HG03342 (cell line): Measurements from ENCODE around the gene NGF.
"Not testable (repeated sequence)": the region's sequence is repeated elsewhere in the genome, so short reads cannot be mapped to it uniquely, and the experiment has no call there.

Experiments
- ATAC-seq: cut with Tn5 transposase; IDR thresholded peaks from one replicate; pipeline ENCODE4 v1.9.1; 2021; ENCODE audit warnings: mild to moderate bottlenecking, moderate library complexity; ENCODE audit not compliant: unreplicated experiment

The NGF gene

DNA sequence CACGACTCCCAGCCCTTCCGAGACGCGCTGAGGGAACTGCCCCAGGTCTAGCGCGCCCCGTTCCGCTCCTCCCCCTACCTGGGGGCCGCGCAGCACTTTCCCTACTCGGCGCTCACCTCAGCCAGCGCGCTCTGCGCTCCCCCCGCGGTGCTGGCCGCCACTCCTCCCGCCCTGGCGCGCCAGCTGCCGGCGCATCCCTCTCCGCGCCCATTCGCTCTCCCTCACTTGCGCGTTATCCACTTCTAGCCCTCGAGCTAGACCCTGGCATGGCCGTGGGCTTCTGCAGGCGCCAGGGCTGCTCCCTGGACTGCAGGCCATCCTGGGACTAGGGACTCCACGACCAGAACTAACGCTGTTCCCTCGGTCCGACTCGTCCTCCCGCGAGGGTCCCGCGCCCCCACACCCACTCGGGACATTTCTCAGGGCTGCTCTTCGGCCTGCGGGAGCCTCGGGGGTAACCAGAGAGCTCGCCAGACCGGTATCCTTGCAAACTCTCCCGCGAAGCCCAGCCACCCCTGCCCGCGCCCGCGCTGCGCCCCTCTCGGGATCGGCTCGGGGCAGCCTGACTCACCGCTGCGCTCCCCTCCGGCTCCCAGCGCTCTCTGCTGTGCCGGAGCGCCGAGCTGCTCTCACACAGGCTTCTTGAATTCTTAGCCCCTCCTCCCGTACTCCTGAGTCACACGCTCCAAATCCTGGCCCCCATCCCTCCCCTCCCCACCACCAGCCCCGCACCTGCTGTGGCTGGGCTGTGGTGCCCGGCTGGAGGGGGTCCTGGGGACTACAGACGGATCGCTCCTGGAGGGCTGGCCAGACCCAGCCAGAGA, at the start of gene NGF:
Gene NGF, minus strand, starts transcription at position 617 of the 824 bp plus-strand sequence. CDS start 51,454 bp downstream, outside the sequence.
- no peak for ATAC-seq

DNA sequence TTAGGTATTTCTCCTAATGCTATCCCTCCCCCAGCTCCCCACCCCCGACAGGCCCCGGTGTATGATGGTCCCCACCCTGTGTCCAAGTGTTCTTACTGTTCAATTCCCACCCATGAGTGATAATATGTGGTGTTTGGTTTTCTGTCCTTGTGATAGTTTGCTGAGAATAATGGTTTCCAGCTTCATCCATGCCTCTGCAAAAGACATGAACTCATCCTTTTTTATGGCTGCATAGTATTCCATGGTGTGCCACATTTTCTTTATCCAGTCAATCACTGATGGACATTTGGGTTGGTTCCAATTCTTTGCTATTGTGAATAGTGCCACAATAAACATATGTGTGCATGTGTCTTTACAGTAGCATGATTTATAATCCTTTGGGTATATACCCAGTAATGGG, 45.4 kb upstream of the NGF start:
- not testable (repeated sequence) for ATAC-seq

DNA sequence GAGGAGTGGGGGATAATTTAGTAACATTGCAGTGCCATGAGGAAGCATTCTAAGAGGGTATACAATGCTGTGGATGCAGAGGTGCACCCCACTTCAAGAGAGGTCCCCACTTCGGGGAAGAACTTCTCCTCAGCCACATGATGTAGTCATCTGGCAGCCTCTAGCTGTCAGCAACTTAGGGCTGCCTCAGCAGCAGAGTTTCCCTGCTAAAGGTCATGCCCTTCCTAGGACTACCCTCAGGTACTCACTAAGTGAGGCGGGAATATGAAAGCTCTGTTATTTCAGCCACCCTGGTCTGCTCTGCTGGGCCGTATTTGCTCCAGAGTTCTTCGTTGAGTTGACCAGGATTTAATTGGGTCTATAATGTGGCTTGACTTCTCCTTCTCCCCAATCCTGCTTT, 41.9 kb upstream of the NGF start:
- no peak for ATAC-seq

DNA sequence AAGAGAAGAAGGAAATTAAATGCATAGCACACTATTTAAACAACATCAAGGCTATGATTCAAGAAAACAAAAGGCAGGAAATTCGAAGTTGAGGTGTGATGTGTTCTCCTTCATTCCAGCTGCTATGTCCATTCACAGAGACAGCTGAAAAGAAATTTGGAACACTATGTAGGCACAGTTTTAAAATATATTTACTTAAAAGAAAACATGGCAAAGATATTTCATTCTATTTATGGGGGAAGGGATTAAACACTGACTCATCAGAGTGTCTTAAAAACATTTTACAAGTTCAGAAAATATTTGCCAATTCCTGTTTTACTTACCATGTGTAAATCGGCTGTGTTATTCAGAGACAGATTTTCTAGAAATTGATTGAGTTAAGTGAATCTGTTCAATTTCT, 39.4 kb upstream of the NGF start:
- ATAC-seq: no peak

DNA sequence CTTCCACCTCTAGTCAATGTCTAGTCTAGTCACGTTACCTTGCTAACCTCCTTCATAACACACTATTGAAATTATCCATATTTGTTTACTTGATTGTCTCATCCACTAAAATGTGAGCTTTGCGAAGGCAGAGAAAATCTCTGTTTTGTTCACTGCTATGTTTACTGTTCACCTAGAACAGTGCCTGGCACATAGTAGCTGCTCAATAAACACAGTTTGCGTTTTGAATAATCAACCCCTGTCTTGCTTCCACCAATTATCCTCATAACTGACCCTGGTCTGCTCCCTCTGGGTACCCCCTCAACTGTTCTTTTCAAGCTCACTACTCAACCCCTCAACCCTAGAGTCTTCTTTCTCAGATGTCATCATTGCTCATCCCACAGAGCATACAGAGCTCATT, 36.5 kb upstream of the NGF start:
- no peak for ATAC-seq

DNA sequence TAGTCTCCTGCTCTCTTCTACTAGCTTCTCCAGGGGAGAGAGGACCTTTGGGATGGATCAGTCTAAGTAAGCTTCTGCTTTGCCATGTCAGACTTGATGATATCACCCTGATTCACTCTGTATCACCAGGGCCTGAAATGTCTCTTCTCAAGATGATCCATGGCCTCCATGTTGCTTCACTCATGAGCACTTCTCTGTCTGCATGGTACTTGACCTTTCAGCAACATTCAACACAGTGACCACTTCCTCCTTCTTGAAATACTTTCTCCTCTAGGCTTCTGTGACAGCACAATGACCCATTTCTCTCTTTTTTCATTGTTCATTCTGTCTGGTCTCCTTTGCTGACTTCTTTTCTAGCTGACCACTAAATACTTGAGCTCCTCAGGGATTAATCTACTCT, 35.3 kb upstream of the NGF start:
- ATAC-seq: no peak

DNA sequence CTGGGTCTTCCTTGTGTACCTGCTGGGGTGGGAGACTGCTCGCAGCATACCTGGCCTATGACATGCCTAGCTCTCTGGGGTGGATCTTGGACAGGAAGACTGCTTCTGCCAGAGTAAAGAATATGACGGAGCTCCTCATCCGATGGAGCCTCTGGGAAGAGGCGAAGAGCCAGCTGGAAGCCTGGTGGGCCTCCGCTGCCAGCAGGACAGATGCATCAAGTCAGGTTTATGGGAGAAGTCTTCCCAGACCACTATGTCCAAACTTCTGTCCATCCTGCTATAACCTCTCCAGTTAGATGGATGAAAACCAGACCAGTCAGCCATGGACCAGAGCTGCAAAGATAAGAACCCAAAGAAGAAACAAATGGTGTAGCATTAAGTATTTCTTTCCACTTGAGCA, 27.7 kb upstream of the NGF start:
- no peak for ATAC-seq

DNA sequence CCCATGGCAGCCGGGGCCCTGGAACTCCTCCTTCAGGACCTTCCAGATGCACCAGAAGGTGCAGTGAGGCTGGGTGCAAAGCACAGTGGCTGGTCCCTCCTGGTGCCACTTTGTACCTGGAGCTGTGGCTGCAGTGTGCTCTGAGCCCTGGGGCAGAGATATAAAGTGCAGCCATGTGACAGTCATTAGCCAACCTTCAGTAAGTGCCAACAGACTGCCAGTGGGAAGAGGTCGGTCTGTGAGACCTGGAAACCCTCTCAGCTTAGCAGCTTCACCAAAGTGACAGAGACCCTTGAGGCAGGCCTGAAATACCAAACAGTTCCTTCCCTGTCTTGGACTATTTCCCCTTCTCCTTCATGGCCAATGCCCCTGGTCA, 26.7 kb upstream of the NGF start:
- no peak for ATAC-seq

DNA sequence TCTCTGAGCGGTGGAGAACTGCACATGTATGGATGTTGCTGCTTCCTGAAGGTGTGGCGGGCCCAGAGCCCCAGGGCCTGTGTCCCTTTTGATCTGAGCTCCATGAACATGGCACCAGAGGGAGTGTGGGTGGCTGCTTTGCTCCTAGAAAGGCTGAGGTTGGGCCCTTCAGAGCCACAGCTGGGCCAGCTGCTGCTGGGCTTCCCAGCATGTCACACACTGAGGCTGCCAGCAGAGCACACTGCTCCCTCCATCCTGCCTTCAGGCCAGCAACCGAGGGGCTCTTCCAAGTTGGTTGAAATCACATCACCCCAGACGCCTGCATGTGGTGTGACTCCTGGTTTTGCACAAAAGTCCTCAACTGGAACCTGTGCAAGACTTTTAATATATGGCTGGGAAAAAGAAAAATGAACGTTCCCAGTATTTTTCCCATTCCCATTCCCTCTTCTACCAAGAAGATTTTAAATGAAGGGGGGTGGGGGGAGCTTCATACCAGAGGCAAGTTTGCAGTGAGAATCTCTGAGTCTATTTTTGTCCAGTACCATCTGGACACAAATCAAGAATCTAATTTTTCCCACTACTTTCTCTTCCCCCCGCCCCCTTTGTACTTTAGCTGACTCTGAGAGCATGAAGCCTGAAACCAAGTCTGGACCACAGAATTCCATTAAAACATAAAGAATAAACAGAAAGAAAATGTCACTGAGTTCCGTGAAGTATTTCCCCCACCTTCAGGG, 26.2 kb upstream of the NGF start:
- no peak for ATAC-seq

DNA sequence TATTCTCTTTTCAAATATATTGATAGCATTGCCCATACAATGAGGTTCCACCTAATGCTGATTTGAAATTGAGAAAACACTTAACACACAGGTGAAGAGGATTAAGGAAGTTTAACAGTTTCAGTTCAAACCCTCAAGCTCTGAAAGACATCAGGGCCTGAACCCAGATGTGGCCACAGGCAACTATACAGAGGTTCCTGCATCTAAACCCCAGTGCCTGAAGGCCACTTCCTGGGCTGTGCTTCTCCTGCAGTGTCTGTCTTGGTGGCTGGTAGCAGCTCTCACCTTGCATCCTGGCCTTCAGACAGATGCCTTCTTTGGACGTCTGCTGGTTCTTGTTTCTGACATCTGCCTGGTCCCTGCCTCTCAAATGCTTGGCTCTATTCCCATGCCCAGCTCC, 25.1 kb upstream of the NGF start:
- ATAC-seq: no peak

DNA sequence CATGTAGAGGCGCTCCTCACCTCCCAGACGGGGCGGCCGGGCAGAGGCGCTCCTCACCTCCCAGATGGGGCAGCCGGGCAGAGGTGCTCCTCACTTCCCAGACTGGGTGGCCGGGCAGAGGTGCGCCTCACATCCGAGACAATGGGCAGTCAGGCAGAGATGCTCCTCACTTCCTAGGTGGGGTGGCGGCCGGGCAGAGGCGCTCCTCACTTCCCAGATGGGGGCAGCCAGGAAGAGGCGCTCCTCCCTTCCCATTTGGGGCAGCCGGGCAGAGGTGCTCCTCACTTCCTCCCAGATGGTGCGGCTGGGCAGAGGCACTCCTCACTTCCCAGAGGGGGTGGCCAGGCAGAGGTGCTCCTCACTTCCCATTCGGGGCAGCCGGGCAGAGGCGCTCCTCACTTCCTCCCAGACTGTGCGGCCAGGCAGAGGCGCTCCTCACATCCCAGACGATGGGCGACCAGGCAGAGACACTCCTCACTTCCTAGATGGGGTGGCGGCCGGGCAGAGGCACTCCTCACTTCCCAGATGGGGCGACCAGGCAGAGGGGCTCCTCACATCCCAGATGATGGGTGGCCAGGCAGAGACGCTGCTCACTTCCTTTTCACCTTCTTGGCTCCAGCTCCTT, 22.6 kb upstream of the NGF start:
- ATAC-seq: not testable (repeated sequence)

DNA sequence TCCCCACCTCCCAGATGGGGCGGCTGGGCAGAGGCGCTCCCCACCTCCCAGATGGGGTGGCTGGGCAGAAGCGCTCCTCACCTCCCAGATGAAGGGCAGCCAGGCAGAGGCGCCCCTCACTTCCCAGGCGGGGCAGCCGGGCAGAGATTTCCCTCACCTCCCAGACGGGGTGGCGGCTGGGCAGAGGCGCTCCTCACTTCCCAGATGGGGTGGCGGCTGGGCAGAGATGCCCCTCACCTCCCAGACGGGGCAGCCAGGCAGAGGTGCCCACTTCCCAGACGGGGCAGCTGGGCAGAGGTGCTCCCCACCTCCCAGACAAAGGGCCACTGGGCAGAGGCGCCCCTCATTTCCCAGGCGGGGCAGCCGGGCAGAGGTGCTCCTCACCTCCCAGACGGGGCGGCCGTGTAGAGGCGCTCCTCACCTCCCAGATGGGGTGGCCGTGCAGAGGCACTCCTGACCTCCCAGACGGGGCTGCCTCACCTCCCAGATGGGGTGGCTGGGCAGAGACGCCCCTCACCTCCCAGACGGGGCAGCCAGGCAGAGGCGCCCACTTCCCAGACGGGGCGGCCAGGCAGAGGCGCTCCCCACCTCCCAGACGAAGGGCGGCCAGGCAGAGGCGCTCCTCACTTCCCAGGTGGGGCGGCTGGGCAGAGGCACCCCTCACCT, 21.9 kb upstream of the NGF start:
- not testable (repeated sequence) for ATAC-seq

DNA sequence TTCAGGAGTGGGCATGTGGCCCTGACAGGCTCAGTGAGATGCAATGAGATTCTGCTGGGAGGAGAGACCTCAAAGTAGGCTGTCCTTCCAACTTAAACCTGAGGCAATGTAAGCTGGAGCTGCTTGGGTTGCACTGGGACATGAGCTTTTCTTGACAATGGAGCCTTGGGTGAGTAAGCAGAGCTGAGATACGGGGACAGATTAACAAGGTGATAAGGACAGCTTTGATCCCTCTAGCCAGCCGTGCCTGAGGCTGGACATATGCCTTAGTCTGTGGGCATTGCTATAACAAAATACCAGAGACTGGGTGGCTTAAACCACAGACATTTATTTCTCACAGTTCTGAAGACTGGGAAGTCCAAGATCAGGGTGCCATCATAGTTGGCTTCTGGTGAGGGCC, 18.3 kb upstream of the NGF start:
- no peak for ATAC-seq

DNA sequence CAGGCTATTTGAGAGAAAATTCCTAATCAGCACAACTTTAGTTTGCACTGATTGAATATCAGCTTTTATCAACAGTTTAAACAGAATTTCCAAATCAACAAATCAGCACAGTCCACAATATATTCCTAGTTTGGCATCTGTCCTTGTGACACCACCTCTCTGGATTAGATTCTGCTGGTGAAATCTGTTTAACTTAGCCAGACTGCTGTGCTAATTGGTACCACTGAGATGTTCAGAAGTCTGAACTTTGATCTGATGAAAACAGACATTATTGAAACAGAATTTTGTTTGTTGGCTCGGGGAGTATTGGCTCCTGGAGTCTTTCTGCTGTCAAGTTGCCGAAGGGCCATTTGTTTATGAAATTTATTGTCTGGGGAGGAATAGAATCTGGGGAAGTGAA, 17.0 kb upstream of the NGF start:
- no peak for ATAC-seq

DNA sequence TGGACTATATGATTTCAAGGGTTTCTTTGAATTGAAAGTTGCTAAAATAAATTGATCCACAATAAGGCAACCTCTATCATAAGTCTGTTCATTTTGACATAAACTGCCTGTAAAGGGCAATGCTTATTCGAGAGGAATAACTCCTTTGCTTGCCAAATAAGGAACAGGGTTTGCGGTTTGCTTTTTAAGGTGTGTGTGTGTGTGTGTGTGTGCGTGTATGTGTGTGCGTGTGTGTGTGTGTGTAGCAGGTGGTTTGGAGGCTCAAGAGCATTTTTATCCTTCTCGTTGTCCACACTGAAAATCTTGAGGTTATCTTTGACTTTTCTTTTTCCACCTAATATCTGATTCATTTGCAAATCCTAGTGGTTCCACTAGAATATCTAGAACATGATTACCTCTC, 13.1 kb upstream of the NGF start:
- ATAC-seq: no peak

DNA sequence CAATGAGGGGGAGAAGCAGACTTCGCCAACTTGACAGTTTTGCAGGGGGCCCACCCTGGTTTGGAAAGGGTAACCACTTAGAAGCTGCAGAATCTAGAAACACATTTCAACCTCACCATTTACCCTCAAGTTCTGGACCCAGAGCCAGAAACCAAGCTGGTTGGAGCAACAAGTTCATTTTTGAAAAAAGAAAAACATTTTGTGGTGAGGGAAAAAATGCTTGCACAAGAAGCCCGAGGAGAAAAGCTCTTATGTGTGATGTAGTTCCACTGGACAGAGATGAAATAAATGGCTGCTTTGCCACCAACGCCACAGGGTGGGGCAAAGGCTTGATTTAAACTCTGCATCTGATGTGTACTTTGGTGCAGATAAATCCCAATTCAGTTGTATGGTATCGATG, 10.6 kb upstream of the NGF start:
- no peak for ATAC-seq

DNA sequence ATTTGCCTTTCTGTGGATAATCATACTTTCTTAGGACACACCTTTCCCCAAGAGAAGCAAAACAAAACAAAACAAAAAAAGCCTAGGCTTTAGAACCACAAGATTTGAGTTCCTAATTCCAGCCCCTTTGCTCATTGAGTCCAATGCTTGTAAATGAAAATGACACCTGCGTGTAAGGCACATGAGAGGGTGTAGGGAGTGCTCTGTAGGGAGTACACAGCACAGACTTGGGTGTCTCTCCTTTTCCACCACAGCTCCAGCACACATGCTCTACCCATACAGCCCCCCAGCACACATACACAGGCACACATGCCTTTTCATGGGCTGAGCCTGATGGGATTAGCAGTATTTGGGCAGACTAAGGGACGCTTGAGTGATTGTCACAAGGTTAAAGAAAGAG, 9.2 kb upstream of the NGF start:
- ATAC-seq: no peak

DNA sequence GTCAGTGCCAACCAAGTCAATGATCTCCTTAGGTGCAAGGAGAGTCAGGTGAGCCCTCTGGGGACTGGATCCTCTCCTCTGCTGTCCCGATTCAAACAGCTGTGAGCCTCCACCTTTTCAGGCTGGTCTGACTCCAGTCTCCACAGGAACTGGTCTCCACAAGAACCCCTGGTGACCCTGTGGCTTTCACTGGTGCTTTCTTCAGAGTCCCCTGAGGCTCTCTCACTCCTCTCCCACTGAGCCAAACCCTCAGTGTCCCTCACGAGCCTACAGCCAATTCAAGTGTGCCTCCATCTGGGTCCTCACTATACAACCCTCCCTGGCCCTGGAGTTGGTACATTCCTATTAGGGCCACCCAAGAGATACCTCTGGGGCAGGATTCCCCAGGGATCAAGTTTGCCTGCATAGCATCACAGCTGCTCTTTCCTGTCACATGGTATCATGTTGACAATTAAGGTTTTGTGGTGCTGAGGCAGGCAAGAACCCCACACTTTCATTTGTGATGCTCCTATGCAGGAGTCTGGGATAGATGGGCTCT, 5.2 kb upstream of the NGF start:
- no peak for ATAC-seq

DNA sequence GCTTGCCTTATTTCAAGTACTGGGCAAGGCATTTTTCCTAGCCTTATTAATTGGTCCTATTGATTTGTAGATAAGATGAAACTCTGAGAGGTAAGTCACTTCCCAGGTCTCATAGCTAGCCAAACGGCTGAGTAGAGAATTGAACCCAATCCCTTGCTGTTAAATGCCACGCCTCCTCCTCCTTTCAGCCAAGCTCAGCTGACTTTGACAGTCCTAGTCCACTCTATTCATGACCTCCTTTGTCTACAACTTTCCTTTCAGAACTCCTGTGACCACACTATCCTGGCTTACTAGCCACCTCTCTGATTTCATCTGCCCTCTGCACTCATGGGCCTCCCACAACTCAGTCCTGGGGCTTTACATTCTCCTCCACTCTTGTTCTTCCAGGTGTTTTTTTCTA, 3.9 kb upstream of the NGF start:
- ATAC-seq: no peak

DNA sequence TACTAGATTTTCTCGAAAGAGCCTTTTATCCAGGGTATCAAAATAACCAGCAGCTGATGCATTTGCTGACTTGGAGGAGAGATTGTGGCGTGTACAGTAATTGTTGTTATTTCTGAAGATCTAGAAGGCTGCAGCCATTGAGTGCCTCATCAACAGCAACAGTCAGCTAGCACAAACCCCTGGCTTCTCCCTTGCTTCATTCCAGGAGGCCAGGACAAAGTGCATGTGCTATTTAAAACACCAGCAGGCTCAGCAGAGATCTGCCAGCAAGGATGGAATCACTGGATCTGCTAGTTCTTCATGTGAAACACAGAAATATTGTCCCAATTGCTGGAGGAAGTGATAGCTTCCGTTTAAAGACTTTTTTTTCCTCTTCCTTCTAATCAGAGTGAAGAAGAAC, 2.8 kb upstream of the NGF start:
- no peak for ATAC-seq

DNA sequence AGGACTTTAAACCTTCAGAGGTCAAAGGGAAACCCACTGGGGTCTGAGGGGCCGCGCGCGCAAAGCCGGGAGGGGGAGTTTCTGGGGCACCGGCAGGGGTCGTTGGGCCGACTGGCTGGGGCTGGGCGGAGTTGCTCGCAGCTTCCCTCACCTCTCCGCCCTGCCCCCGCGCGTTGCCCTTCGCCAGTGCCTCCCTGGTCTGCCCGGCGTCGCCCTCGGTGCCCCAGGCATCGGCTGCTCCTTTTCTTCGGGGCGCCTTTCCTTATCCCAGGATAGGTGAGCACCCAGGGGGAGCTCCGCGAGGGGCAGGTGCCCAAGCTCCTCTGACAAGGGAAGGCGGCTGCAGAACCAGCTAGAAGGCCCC, 390 bp upstream of the NGF start:
- no peak for ATAC-seq
